HEK293 (cell line): Measurements from ENCODE around the gene CMTM8.

Experiments used
- CTCF ChIA-PET: fragments of 350-600 bp; formaldehyde crosslinking; extraction: SDS; loops from one replicate; lab custom pipeline; 2021; ENCODE audit warnings: antibody characterized with exemption; lab: Yijun Ruan, JAX
- POLR2A ChIA-PET: fragments of 300-600 bp; formaldehyde crosslinking; extraction: SDS; loops from one replicate; lab custom pipeline; 2020; ENCODE audit warnings: antibody characterized with exemption, inconsistent platforms; lab: Yijun Ruan, JAX
- H3K27ac ChIP-seq: fragments of 200-500 bp; sonication (Bioruptor generic); 2 replicates; pipeline ENCODE4 v1.5.1; 2014; ENCODE audit warnings: low read depth, low read length, control low read depth, inconsistent platforms; ENCODE audit errors: extremely low read depth
- H3K36me3 ChIP-seq, 2 experiments: fragments of 200-500 bp in 1 of 2; sonication (Bioruptor generic) in 1 of 2; 1 replicate in 1 of 2; 2 replicates in 1 of 2; pipeline ENCODE4 v1.5.1; 2014 to 2017; ENCODE audit warnings: inconsistent platforms in 2 of 2, low read length in 2 of 2; ENCODE audit not compliant: control insufficient read depth in 2 of 2, insufficient read depth in 1 of 2
- H3K4me1 ChIP-seq: fragments of 200-500 bp; sonication (Bioruptor generic); 2 replicates; pipeline ENCODE4 v1.5.1; 2014; ENCODE audit warnings: mild to moderate bottlenecking, low read length, inconsistent platforms; ENCODE audit not compliant: control insufficient read depth, insufficient read depth
- H3K4me3 ChIP-seq: 2 replicates; pipeline ENCODE4 v1.5.1; 2011; ENCODE audit warnings: low read depth, mild to moderate bottlenecking, control low read depth, low read length, moderate library complexity
- H3K9me3 ChIP-seq: fragments of 200-500 bp; sonication (Bioruptor generic); 2 replicates; pipeline ENCODE4 v1.5.1; 2014; ENCODE audit warnings: low read depth, low read length, inconsistent platforms; ENCODE audit not compliant: control insufficient read depth, insufficient read depth
- FEZF1 ChIP-seq: fragments of 450-650 bp; formaldehyde crosslinking; IDR thresholded peaks from 2 replicates; pipeline ENCODE4 v1.5.1; 2016; ENCODE audit warnings: missing biosample characterization, missing genetic modification characterization
- GLI2 ChIP-seq: fragments of 450-650 bp; formaldehyde crosslinking; IDR thresholded peaks from 2 replicates; pipeline ENCODE4; 2017; ENCODE audit warnings: missing biosample characterization, missing genetic modification characterization, low read depth, borderline replicate concordance
- IKZF3 ChIP-seq: fragments of 450-650 bp; IDR thresholded peaks from 2 replicates; pipeline ENCODE4 v1.5.0; 2018; ENCODE audit warnings: missing biosample characterization, mild to moderate bottlenecking, missing genetic modification characterization, moderate library complexity
- KLF1 ChIP-seq: fragments of 450-650 bp; formaldehyde crosslinking; IDR thresholded peaks from 2 replicates; pipeline ENCODE4 v1.5.1; 2016; ENCODE audit warnings: missing biosample characterization, missing genetic modification characterization
- REPIN1 ChIP-seq: fragments of 450-650 bp; formaldehyde crosslinking; IDR thresholded peaks from 2 replicates; pipeline ENCODE4 v1.5.1; 2017; ENCODE audit warnings: missing biosample characterization, missing genetic modification characterization, low read depth
- SALL2 ChIP-seq: fragments of 450-650 bp; formaldehyde crosslinking; IDR thresholded peaks from 2 replicates; pipeline ENCODE4 v1.5.0; 2017; ENCODE audit warnings: missing biosample characterization, mild to moderate bottlenecking, missing genetic modification characterization, borderline replicate concordance
- SETDB1 ChIP-seq: IDR thresholded peaks from one replicate; pipeline ENCODE4 v1.6.1; 2017; ENCODE audit warnings: mild to moderate bottlenecking, low read length, moderate library complexity, mixed read lengths; ENCODE audit not compliant: insufficient read length
- SP7 ChIP-seq: fragments of 450-650 bp; formaldehyde crosslinking; IDR thresholded peaks from 2 replicates; pipeline ENCODE4 v1.5.1; 2016; ENCODE audit warnings: missing biosample characterization, missing genetic modification characterization
- ZBTB1 ChIP-seq: fragments of 450-650 bp; formaldehyde crosslinking; IDR thresholded peaks from 2 replicates; pipeline ENCODE4 v1.5.1; 2016; ENCODE audit warnings: missing biosample characterization, missing genetic modification characterization
- ZBTB26 ChIP-seq: fragments of 450-650 bp; formaldehyde crosslinking; optimal IDR thresholded peaks from 2 replicates; pipeline ENCODE3; 2016; ENCODE audit warnings: missing biosample characterization, mild to moderate bottlenecking, missing genetic modification characterization
- ZBTB48 ChIP-seq: fragments of 450-650 bp; formaldehyde crosslinking; IDR thresholded peaks from 2 replicates; pipeline ENCODE4 v1.5.1; 2016; ENCODE audit warnings: missing biosample characterization, missing genetic modification characterization
- ZBTB7A ChIP-seq: fragments of 450-650 bp; formaldehyde crosslinking; IDR thresholded peaks from 2 replicates; pipeline ENCODE4 v1.5.1; 2016; ENCODE audit warnings: low read depth, missing biosample characterization, missing genetic modification characterization
- ZEB2 ChIP-seq: fragments of 450-650 bp; formaldehyde crosslinking; IDR thresholded peaks from 2 replicates; pipeline ENCODE4 v1.5.1; 2016; ENCODE audit warnings: missing biosample characterization, missing genetic modification characterization
- ZNF132 ChIP-seq: fragments of 450-650 bp; formaldehyde crosslinking; IDR thresholded peaks from 2 replicates; pipeline ENCODE4 v1.5.1; 2017; ENCODE audit warnings: missing biosample characterization, missing genetic modification characterization, borderline replicate concordance
- ZNF138 ChIP-seq: fragments of 450-650 bp; formaldehyde crosslinking; IDR thresholded peaks from 2 replicates; pipeline ENCODE4 v1.5.1; 2016; ENCODE audit warnings: missing biosample characterization, missing genetic modification characterization, borderline replicate concordance
- ZNF155 ChIP-seq: fragments of 450-650 bp; formaldehyde crosslinking; IDR thresholded peaks from 2 replicates; pipeline ENCODE4 v1.5.1; 2016; ENCODE audit warnings: missing biosample characterization, missing genetic modification characterization
- ZNF169 ChIP-seq: fragments of 450-650 bp; formaldehyde crosslinking; IDR thresholded peaks from 2 replicates; pipeline ENCODE4 v1.5.1; 2016; ENCODE audit warnings: missing biosample characterization, missing genetic modification characterization
- ZNF184 ChIP-seq: fragments of 450-650 bp; IDR thresholded peaks from 2 replicates; pipeline ENCODE4 v1.5.1; 2018; ENCODE audit warnings: missing biosample characterization, mild to moderate bottlenecking, missing genetic modification characterization
- ZNF513 ChIP-seq: fragments of 450-650 bp; IDR thresholded peaks from 2 replicates; pipeline ENCODE4 v1.5.1; 2018; ENCODE audit warnings: missing biosample characterization, missing genetic modification characterization
- ZNF600 ChIP-seq: fragments of 450-650 bp; formaldehyde crosslinking; IDR thresholded peaks from 2 replicates; pipeline ENCODE4 v1.5.1; 2016; ENCODE audit warnings: missing biosample characterization, missing genetic modification characterization
- ZNF624 ChIP-seq: fragments of 450-650 bp; formaldehyde crosslinking; IDR thresholded peaks from 2 replicates; pipeline ENCODE4 v1.5.1; 2017; ENCODE audit warnings: missing biosample characterization, missing genetic modification characterization
- ZNF658 ChIP-seq: fragments of 450-650 bp; formaldehyde crosslinking; IDR thresholded peaks from 2 replicates; pipeline ENCODE4; 2016; ENCODE audit warnings: missing biosample characterization, missing genetic modification characterization
- ZNF692 ChIP-seq: fragments of 450-650 bp; formaldehyde crosslinking; IDR thresholded peaks from 2 replicates; pipeline ENCODE4 v1.5.1; 2016; ENCODE audit warnings: missing biosample characterization, missing genetic modification characterization
- ZNF830 ChIP-seq: fragments of 450-650 bp; IDR thresholded peaks from 2 replicates; pipeline ENCODE4 v1.5.0; 2018; ENCODE audit warnings: missing biosample characterization, missing genetic modification characterization, low read depth, mild to moderate bottlenecking, moderate library complexity
- TF ChIP-seq, protein P1 (sequence below): fragments of 450-650 bp; formaldehyde crosslinking; IDR thresholded peaks from 2 replicates; pipeline ENCODE4 v1.5.1; 2016; ENCODE audit warnings: missing biosample characterization, missing genetic modification characterization

CMTM8 gene

DNA sequence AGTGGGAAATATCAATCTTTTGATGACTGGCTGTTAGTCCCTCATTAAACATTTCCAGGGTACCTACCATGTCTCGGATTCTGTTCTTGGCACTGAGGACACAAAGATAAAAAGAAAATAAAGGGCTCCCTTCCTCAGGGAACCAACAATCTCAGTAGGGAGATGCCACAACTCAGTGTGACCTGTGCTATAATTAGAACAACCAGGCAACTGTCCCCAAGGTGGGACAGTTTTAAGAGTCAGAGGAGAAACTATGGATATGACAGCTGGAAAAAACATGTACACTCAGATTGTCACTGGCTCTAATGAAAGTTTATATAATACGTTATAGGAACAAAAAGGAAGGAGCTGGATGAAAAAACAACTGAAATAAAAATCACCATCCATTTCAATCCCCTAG lies 23.3 kb upstream of the CMTM8 start (continued):
- TF ChIP-seq ZBTB26: no peak
- TF ChIP-seq ZBTB1: no peak
- no peak for TF ChIP-seq KLF1 (tag by site-specific recombination)
- no peak for TF ChIP-seq IKZF3 (tag by site-specific recombination)
- no peak for TF ChIP-seq ZBTB48 (tag by site-specific recombination)

DNA sequence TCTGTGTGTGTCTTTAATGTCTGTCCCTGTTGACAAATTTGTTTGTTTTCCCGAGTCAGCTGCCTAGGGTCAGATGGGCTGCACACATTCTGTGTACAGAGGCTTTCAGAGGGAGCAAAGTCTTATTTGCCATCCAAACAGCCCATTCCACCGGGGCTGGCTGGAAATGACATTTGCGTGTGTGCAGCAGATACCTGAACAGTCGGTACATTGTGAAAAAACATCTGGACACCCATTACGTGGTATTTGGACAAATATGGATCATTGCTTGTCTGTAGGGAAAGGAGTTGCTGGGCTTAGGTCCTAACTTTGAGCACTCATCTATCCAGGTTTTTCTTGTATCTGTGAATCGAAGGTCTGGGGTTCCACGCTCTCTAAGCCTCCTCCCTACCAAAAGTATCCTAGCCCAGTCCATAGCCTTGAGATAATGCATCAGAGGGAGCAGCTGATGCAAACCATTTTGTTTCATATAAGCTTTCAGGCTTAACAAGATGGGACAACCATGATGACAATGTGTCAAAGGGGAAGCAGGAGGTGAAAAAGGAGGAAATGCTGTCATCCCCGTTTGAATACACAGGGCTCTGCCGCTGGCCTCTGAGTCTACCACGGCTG lies 22.2 kb upstream of the CMTM8 start:
- no peak overlapping the region for H3K27ac ChIP-seq
- no peaks in the 10 kb centered on the region for H3K4me1 ChIP-seq
- CTCF ChIA-PET: no interaction called here
- no peak overlapping the region for H3K4me3 ChIP-seq
- H3K9me3 ChIP-seq: no peaks in the 10 kb centered on the region
- POLR2A ChIA-PET: no interaction called here
- no peaks in the 10 kb centered on the region for H3K36me3 ChIP-seq
- TF ChIP-seq GLI2: no peak
- TF ChIP-seq, protein P1, sequence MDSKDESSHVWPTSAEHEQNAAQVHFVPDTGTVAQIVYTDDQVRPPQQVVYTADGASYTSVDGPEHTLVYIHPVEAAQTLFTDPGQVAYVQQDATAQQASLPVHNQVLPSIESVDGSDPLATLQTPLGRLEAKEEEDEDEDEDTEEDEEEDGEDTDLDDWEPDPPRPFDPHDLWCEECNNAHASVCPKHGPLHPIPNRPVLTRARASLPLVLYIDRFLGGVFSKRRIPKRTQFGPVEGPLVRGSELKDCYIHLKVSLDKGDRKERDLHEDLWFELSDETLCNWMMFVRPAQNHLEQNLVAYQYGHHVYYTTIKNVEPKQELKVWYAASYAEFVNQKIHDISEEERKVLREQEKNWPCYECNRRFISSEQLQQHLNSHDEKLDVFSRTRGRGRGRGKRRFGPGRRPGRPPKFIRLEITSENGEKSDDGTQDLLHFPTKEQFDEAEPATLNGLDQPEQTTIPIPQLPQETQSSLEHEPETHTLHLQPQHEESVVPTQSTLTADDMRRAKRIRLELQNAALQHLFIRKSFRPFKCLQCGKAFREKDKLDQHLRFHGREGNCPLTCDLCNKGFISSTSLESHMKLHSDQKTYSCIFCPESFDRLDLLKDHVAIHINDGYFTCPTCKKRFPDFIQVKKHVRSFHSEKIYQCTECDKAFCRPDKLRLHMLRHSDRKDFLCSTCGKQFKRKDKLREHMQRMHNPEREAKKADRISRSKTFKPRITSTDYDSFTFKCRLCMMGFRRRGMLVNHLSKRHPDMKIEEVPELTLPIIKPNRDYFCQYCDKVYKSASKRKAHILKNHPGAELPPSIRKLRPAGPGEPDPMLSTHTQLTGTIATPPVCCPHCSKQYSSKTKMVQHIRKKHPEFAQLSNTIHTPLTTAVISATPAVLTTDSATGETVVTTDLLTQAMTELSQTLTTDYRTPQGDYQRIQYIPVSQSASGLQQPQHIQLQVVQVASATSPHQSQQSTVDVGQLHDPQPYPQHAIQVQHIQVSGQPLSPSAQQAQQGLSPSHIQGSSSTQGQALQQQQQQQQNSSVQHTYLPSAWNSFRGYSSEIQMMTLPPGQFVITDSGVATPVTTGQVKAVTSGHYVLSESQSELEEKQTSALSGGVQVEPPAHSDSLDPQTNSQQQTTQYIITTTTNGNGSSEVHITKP: no peak
- no peak for TF ChIP-seq FEZF1 (tag by site-specific recombination)
- no peak for TF ChIP-seq ZNF138 (tag by site-specific recombination)
- no peak for TF ChIP-seq ZNF830
- TF ChIP-seq SETDB1: no peak
- TF ChIP-seq ZNF513 (tag by site-specific recombination): no peak
- TF ChIP-seq ZNF155 (tag by site-specific recombination): no peak
- no peak for TF ChIP-seq ZNF658 (tag by site-specific recombination)
- no peak for TF ChIP-seq ZBTB7A
- no peak for TF ChIP-seq SP7 (tag by site-specific recombination)
- no peak for TF ChIP-seq REPIN1

DNA sequence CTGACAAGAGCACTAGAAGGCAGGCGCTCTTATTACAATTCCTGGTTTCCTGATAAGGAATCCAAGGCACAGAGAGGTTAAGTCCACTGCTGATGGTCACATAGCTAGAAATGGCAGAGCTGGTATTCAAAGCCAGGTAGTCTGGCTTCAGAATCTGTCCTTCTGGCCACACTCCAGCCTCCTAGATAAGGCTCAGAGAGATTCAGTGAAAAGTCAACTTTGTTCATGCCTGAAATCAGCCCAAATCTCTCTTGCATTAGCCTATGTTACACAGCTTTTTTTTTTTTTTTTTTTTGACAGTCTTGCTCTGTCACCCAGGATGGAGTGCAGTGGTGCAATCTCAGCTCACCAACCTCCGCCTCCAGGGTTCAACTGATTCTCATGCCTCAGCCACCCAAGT lies 21.1 kb upstream of the CMTM8 start:
- Histone ChIP-seq H3K36me3 (no peaks in the 10 kb centered on the region), H3K9me3 (no peaks in the 10 kb centered on the region), H3K4me3 (no peak overlapping the region), H3K27ac (no peak overlapping the region), H3K4me1 (no peaks in the 10 kb centered on the region)
- CTCF ChIA-PET: no interaction called here
- POLR2A ChIA-PET: interaction anchor here (0.7 kb wide), 1 partner anchor 480 kb away, joined by 6 read pairs; no protein-coding TSS in a partner anchor
- TF ChIP-seq ZNF132 (tag by site-specific recombination): no peak
- no peak for TF ChIP-seq ZEB2 (tag by site-specific recombination)
- TF ChIP-seq ZNF169 (tag by site-specific recombination): no peak
- TF ChIP-seq ZNF624: no peak
- TF ChIP-seq SALL2: no peak
- TF ChIP-seq ZNF184 (tag by site-specific recombination): no peak
- TF ChIP-seq ZNF600 (tag by site-specific recombination): no peak
- TF ChIP-seq ZNF658 (tag by site-specific recombination): no peak
- no peak for TF ChIP-seq ZNF692
